Activated CD4-positive, CD25-positive, alpha-beta regulatory T cell treated with anti-CD3 and anti-CD28 coated beads, Interleukin-2, amount 50 U/mL, for 16 hours (primary cell): ENCODE measurements around the gene PSMA5.
"Not testable (repeated sequence)": the region's sequence is repeated elsewhere in the genome, so short reads cannot be mapped to it uniquely, and the experiment has no call there.

ENCODE experiments used
- DNase-seq: peaks from one replicate; pipeline ENCODE4 v3.0.0-alpha.2; 2020; ENCODE audit warnings: low read depth, low spot score

PSMA5 gene

DNA sequence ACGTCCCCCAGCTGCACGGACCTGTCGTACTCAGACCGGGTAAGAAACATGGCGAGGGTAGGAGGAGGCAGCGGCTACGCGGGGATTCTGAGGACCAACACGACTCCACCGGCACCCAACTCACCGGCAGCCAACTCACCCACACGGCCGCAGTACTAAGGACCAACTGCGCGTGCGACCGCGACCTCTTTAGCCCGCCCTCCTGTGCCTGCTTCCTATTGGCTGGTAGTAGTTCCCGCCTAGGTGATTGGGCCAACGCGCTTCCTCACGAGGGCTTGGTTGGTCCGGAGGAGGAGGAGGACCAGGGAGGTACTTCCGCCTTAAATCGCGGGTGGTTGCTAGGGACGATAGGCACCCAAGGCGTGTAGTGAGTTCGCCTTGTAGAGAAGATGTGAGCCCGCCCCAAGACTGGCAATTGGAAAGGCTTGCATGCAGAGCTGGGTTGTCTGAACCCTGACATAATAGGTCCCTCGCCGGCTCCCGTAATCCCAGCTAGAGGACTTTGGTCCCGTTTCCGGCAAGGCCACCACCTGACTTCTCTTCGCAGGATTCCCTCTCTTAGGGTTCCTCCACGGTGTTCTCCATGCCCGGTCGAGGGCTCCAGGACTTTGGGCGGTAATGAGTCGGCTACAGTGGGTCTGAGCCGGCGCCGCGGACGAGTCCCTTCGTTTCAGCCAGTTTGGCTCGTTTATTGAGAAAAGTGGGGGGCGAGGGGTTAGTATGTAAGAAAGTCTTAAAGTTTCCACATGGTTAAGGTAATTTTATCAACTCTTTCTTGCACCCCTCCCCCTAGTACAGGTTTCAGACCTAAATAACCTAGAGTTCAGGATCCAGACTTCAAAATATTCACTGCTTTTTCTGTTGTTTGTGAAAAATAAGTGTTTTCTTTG lies at the start of gene PSMA5:
Gene PSMA5 (minus strand): TSS at position 168 of the 890 bp plus-strand sequence. CDS start 118 bp downstream, at position 50.
- peak; percentile 92 for DNase-seq

DNA sequence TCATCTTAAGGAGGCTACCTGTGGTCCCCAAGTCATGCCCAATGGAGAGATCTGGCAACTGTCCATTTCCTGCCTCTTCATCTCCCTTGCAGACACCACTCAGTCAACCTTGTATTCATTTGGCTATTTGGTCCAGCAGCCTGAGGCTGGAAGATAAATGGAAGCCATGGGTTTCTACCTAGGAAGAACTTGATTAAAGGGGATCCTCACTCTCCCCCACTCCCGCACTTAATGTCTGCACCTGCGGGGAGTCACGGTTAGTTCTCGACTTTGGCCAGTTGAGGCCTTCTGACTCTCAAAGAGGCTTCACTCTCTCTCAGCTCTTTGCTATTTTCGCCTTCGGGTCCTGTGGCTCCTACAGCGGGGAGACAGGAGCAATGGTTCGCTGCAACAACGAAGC lies 49.0 kb upstream of the PSMA5 start:
- no peak for DNase-seq

DNA sequence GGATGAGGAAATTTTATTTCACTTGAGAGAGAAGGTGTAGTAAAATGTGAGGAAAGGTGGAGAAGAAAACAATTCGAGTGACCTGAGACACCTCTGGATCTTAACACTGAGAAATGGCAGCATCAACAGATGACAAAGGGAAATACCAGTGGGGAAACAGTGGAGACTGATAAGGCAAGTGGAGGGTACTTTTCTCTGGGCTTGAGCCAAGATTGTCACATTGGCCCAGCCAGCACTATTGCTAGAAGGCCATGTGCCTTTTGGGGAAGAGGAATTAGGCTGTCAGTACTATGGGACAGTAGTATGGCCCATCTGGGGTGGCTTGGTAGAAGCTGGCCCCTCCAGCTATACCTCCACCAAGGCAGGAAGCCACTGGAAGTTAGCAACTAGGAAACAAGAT lies 48.4 kb upstream of the PSMA5 start:
- DNase-seq, result no peak

DNA sequence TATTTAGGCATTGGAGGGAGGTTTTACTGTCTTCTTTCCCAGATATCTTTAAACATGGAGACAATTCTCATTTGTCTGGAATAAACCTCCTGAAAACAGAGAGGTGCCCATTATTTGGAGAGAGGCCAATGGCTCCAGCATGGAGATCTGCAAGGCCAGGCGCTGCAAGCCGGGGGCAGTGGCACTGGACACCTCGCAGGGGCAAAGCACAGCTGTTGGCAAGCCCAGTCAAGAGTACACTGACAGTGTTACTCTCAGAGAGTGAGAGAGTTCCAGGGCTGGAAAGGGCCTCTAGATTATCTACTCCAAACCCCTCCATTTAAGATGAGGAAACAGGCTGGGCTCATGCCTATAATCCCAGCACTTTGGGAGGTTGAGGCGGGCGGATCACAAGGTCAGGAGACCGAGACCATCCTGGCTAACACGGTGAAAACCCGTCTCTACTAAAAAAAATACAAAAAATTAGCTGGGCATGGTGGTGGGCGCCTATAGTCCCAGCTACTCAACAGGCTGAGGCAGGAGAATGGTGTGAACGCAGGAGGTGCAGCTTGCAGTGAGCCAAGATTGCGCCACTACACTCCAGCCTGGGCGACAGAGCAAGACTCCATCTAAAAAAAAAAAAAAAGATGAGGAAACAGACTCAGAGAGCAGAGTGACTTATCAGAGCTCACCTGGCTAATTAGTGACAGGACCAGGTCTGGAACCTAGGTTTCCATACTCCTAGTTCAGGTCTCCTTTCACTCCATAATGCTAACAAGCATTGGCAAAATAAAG lies 47.2 kb upstream of the PSMA5 start:
- not testable (repeated sequence) for DNase-seq

DNA sequence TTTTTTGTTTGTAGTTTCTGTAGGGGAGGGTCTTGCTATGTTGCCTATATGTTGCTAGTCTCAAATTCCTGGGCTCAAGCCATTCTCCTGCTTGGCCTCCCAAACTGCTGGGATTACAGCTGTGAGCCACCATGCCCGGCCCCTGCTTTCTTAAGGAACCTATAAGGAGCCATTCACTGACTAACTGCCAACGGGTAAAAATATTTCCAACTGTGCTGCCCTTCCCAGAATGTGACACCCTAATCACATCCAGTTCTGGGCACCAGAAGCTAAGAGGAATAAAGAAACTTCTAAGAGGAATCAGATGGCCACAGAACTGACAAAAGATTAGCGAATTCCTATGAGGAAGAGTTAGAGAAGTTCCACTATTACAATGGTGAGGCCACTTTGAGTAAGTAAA lies 46.5 kb upstream of the PSMA5 start:
- no peak for DNase-seq

DNA sequence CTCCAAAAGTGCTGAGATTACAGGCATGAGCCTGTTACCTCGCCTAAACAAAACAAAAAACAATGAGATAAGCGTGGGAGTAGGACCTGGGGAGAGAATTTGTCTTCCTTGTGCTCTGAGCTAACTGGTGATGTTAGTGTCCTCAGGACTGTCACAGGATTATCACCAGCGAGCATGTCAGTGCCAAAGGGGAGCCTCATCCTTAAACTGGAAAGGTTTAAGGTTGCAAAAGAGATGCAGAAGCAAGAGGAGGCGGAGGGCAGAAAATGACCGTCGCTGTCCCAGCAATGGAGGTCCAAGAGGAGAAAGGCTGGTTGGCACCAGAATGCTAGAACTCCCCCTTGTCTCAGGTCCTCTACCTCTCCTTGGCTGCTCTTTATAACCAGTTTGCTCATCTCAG lies 44.0 kb upstream of the PSMA5 start:
- DNase-seq, result no peak

DNA sequence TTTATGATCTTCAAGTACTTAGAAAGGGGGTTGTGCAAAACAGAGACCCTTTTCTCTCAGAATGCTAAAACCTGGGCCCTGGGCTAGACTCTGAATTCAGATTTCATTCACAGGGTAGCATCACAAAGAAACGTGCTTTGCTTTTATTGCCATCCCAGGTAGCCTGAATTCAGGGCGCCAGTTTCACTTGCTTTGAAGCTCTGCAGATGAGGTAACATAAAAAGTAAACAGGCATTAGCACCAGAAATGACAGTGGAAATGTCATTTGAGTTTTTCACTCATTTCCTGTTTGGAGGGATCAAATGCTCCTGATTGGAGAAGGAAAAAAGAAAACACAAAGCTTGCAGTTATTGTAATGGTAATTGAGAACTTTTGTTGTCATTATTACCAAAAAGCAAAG lies 42.7 kb upstream of the PSMA5 start:
- DNase-seq, result no peak

DNA sequence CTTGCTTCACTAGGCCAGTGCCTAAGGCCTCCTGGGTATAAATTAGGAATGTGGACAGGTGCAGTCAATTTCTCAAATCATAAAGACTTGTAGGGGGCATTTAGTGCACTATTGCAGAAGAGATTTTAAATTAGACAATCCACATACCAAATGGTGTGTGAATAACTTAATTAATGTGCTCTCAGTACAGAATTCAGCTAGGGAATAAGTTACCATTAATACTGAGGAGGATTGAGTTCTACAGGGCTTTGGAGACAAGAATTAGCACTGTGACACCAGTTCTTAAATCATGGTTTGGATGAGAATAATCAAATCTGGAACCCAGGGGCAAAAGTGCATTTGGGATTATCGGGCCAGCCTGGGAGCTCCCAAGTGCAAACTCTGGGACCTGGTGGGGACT lies 41.8 kb upstream of the PSMA5 start:
- no peak for DNase-seq

DNA sequence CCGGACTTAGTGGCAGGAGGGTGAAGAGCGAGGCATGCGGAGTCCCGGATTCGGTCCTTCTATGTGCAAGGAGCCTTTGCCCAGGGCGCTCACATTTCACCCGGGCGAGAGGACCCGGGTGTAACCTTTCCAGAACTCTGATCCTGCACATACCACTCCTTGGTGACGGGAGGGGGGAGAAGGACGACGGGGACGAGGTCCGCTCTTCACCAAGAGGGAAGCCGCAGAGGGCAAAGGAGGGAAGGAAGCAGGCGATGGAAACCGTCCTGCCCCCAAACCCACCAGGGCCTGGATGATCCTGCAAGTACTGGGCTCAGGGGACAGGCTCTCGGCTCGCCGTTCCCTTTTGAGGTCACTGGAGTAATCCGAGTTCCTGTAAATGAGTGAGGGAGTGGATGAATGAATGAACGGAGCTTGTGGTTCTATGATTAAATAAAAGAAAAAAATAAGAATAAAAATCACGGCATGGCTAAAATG lies 41.1 kb upstream of the PSMA5 start:
- no peak for DNase-seq

DNA sequence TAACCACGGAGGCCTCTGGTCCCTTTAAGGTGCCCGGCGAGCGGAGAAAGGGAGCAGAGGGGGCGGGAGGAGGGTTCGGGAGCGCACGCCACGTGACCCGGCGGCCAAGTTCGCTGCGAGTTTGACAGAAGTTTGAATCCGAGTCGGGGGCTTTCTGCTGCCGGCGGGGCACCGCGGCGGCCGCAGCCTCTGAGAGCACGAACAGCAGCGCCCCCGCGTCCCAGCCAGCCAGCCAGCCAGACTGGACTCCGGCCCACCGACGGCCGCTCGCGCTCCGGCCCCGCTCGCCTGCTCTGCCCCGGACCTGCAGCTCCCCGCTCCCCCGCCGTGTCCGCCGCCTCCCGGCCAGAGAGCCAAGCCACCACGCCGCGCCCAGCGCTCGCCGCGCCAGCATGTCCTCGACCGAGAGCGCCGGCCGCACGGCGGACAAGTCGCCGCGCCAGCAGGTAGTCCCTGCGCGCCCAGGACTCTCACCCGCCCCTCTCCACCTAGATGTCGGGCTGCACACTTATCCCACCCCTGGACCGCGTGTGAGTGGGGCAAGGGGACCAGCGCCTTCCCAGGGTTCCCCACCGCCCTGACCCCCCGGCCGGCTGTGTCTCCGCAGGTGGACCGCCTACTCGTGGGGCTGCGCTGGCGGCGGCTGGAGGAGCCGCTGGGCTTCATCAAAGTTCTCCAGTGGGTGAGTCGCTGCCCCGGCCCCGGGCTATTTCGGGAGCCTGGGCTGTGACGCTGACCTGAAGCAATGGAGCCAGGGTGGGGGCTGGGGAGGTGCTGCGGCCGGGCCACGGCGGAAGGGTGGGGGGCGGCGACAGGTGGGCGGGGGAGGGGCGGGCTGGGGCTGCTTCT lies 40.4 kb upstream of the PSMA5 start, which contains the start of gene SYPL2:
Gene SYPL2 (plus strand): TSS at position 95 of the 849 bp plus-strand sequence. CDS start 298 bp downstream, at position 393.
- no peak for DNase-seq

DNA sequence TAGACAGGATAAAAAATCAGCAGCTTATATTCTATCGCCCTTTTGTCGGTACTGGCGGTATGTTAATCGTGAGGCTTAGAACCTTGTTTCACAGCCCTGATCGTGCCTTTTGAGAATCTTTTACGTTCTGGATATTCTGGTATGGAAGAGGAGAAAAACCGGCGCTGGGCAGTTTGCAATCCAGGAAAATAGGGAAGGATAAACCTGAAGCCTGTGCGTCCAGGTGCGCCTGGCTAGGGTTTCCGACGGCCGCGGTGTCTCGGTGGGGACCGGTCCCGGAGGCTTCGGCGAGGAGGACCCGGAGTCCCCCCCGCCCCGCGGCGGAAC lies 39.8 kb upstream of the PSMA5 start:
- DNase-seq, result no peak

DNA sequence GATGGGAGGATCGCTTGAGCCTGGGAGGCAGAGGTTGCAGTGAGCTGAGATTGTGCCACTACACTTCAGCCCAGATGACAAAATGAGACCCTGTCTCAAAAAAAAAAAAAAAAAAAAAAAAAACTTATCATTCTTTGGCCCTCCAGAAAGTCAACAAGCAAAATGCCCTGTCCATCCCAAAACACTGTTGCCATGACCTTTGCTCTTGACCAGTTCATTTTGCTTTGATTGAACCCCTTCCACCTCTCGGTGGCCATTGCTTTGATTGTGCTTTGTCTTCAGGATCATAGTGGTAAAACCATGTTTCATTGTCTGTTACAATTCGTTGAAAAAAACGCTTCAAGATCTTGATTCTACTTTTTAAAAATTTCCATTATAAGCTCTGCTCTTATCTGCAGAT lies 31.6 kb upstream of the PSMA5 start:
- no peak for DNase-seq

DNA sequence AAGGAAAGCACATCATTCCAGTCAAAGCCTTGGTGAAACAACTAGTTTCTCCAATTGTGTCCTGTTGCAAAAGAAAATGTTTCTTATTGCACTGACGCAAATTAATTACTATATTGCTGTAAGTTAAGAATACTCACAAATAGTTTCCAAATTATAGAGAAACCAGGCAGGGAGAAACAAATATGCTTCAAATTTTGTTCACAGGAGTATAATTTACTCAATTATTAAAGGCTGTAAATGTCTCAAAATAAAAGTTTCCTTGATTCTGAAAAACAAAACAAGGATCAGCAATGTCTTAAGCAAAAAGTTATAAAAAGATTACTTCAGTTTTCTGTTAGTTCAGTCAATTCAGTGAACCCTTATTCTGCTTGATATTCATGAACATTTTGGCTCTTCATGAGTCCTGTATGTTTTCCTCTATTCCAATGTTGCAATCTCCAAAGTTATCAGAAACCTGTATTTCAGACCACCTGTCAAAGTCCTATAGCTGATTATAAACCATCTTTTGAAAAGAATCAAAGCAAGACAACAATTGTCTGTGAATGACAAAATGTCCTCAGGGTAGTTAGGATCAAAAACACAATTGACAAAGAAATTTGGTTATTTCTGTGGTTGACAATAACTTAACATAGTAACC lies 28.4 kb upstream of the PSMA5 start:
- no peak for DNase-seq

DNA sequence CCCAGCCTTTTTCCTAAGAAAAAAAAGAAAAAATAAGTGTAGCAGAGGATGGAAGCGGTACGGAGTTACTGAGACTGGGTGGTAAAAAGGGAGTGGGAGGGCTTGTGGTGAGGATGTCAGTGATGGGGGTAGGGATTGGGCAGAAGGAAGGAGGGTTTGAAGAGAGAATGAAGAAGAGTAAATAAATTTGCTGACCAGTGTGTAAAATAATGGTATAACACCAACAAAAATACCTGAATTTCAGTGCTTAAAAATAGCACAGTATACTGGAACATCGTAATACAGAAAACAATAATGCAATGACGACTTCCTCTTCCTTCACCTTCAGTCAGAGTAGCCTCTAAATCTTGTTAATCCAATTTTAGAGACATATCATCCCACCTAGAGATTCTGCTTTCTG lies 21.3 kb upstream of the PSMA5 start:
- DNase-seq, result no peak

DNA sequence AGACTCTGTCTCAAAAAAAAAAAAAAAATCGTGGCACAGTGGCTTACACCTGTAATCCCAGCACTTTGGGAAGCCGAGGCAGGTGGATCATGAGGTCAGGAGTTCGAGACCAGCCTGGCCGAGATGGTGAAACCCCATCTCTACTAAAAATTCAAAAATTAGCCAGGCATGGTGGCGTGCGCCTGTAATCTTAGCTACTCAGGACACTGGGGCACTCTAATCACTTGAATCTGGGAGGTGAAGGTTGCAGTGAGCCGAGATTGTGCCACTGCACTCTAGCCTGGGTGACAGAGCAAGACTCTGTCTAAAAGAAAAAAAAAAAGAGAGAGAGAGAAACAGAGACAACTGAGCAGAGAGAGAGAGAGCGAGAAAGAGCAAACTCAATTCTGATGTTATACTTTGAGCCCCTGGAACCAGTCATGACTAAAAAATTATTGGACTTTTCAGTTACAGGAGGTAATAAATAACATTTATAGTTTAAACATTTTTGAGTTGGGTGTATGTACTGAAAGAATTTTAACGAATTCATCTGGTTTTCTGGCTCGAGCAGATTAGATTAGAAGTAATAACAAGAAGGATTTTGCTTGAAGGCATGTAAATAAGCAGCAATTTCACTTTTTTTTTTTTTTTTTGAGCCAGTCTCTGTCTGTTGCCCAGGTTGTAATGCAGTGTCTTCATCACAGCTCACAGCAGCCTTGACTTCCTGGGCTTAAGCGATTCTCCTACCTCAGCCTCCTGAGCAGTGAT lies 19.9 kb upstream of the PSMA5 start:
- DNase-seq, result not testable (repeated sequence)

DNA sequence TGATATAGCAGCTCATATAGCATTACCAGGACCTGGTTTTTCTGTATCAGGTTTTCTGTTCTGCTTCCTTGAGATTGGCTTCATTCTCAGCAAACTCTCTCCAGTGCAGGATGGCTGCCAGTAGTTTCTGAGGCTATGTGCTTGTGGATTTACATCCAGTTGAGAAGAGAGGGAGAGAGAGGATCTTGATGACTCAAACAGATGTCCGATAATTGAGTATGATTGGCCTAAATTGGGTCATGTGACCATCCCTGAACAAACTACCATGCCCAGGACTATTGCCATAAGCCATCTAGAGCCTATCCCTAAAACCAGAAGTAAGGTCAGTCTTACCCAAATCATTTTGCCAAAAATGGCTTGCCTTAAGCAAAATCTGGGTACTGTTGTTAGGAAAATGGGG lies 18.1 kb upstream of the PSMA5 start:
- no peak for DNase-seq

DNA sequence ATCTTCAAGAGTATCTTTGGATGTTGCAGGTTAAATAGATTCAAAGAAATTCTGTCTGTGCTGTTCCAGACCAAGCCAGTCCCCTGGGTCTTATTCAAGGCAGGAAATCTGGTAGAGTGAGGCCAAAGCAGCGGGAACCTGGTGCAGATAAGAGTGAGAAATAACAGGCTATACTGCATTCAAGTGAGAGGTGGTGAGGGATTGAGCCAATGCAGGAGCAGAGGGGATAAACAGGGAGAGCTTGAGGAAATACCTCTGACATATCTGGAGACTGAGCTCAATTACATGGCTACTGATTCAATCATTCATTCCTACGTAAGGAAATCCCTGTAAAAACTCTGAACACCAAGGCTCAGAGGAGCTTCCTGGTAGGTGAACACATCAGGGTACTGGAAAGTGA lies 17.2 kb upstream of the PSMA5 start:
- no peak for DNase-seq

DNA sequence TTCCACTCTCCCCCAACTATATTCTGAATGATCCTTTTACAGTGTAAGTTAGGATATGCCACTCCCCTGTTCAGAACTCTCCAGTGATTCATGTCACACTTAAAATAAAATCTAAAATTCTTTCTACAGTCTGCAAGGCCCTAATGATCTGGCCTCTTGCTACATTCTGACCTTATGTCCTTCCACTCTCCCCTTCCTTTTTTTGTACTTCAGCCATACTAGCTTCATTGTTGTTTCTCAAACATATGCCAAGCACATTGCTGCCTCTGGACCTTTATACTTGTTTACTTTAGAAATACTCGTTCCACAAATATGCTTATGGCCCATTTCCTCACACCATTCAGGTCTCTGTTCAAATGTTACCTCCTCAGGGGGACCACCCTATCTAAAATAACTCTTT lies 14.8 kb upstream of the PSMA5 start:
- no peak for DNase-seq

DNA sequence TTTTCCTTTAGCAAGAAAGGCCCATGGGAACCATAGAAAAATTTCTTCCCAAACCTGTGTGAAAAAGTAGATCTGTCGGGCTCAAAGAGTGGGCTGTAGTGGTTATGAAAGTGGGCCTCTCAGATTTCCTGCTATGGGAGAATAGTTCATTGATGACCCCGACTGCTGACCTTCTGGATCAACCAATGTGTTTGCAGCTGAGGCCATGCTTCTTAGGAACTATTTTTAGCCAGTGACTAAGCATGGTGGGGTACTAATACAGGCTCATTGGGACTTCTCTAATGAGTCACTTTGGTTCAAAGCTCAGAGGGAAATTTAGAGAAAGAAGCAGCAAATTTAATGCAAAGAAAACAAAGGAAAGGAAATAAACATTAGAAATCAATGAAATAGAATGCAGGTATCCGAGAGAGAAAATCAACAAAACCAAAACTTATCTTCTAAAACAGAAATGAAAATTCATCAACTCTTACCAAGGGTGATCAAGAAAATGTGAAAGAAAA lies 12.6 kb upstream of the PSMA5 start:
- DNase-seq, result no peak

DNA sequence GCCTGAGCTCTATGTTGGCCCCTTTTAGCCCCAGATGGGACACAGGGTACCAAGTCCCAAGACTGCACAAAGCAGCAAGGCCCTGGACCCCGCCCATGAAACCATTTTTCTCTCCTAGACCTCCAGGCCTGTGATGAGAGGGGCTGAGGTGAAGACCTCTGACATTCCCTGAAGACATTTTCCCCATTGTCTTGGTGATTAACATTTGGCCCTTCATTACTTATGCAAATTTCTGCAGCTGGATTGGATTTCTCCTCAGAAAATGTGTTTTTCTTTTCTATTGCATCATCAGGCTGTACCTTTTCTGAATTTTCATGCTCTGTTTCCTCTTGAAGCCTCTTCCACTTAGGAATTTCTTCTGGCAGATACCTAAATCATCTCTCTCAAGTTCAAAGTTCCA lies 8.2 kb upstream of the PSMA5 start:
- no peak for DNase-seq
